ENCODE measurements around the gene C10orf67.
A peak's percentile ranks its signal among the peaks of the same experiment; 100 is the strongest.
"Not testable (repeated sequence)": the region's sequence is repeated elsewhere in the genome, so short reads cannot be mapped to it uniquely, and the experiment has no call there.

Gene C10orf67

GRCh38 chr10:23322082-23322481 lies 22.5 kb downstream of the C10orf67 start:
- DNase-seq: no peak

- peak; percentile 7 for DNase-seq
These were observed 24.8 kb downstream of the C10orf67 start for GRCh38 chr10:23319835-23320234.

GRCh38 chr10:23318359-23318758 lies 26.2 kb downstream of the C10orf67 start:
- DNase-seq: no peak

- DNase-seq: no peak
These were observed 27.2 kb downstream of the C10orf67 start for GRCh38 chr10:23317416-23317815.

GRCh38 chr10:23316406-23316805 lies 28.2 kb downstream of the C10orf67 start:
- DNase-seq: no peak

- no peak for DNase-seq
These were observed 28.6 kb downstream of the C10orf67 start for GRCh38 chr10:23315966-23316365.

- DNase-seq: peak; percentile 22
These were observed 29.8 kb downstream of the C10orf67 start for GRCh38 chr10:23314835-23315239.

- DNase-seq: no peak
These were observed 33.6 kb downstream of the C10orf67 start for GRCh38 chr10:23311034-23311433.

- no peak for DNase-seq
These were observed 34.2 kb downstream of the C10orf67 start for GRCh38 chr10:23310404-23310803.

- not testable (repeated sequence) for DNase-seq
These were observed 44.6 kb downstream of the C10orf67 start for GRCh38 chr10:23299961-23300360.

- no peak for DNase-seq
These were observed 49.9 kb downstream of the C10orf67 start for GRCh38 chr10:23294638-23295247.

GRCh38 chr10:23293973-23294590 lies 50.5 kb downstream of the C10orf67 start:
- no peak for DNase-seq

GRCh38 chr10:23293145-23293724 lies 51.4 kb downstream of the C10orf67 start:
- DNase-seq: peak; percentile 66

GRCh38 chr10:23291551-23292334 lies 52.9 kb downstream of the C10orf67 start:
- no peak for DNase-seq

GRCh38 chr10:23284674-23285335 lies 59.8 kb downstream of the C10orf67 start:
- no peak for DNase-seq

GRCh38 chr10:23284155-23284554 lies 60.4 kb downstream of the C10orf67 start:
- no peak for DNase-seq

- no peak for DNase-seq
These were observed 60.9 kb downstream of the C10orf67 start for GRCh38 chr10:23283680-23284079.

GRCh38 chr10:23281044-23281433 lies 63.6 kb downstream of the C10orf67 start:
- DNase-seq: no peak

- DNase-seq: no peak
These were observed 64.1 kb downstream of the C10orf67 start for GRCh38 chr10:23280419-23281043.

GRCh38 chr10:23275355-23275754 lies 69.2 kb downstream of the C10orf67 start:
- no peak for DNase-seq

GRCh38 chr10:23274179-23274578 lies 70.4 kb downstream of the C10orf67 start:
- not testable (repeated sequence) for DNase-seq

GRCh38 chr10:23270531-23270930 lies 74.1 kb downstream of the C10orf67 start:
- no peak for DNase-seq

Data from NCI-H1105 (cell line).